Muscle layer of duodenum (tissue), 2 donors: ENCODE results near the gene STIP1.

ENCODE experiments used
- H3K27ac ChIP-seq: one replicate; pipeline ENCODE4 v1.7.0; 2013; ENCODE audit warnings: mild to moderate bottlenecking, low read length
- H3K27me3 ChIP-seq: one replicate; pipeline ENCODE4 v1.7.0; 2013; ENCODE audit warnings: low read depth, mild to moderate bottlenecking, control low read depth, low read length
- H3K36me3 ChIP-seq, 2 donors: one replicate each; pipeline ENCODE4 v1.7.0; 2013; ENCODE audit warnings: low read length in 2 of 2, control low read depth in 1 of 2, mild to moderate bottlenecking in 1 of 2; ENCODE audit not compliant: insufficient read depth in 2 of 2, control insufficient read depth in 1 of 2
- H3K4me1 ChIP-seq, 2 donors: one replicate each; pipeline ENCODE4 v1.7.0; 2013; ENCODE audit warnings: low read length in 2 of 2, mild to moderate bottlenecking in 2 of 2, control low read depth in 1 of 2, moderate library complexity in 1 of 2; ENCODE audit not compliant: insufficient read depth in 2 of 2, control insufficient read depth in 1 of 2
- H3K4me3 ChIP-seq, 2 donors: one replicate each; pipeline ENCODE4 v1.7.0; 2013; ENCODE audit warnings: low read length in 2 of 2, low read depth in 1 of 2, mild to moderate bottlenecking in 1 of 2
- H3K9me3 ChIP-seq, 2 donors: one replicate each; pipeline ENCODE4 v1.7.0; 2013; ENCODE audit warnings: low read length in 2 of 2, control low read depth in 1 of 2, mild to moderate bottlenecking in 1 of 2; ENCODE audit not compliant: control insufficient read depth in 1 of 2
- donor health status: healthy.

The STIP1 gene

GRCh38 chr11:64234647-64235379, 48.8 kb downstream of the STIP1 start:
- Histone ChIP-seq H3K27ac (peak overlapping the region; percentile 25), H3K36me3 (peaks cover 14 to 19% of the 10 kb centered on the region in 2 donors), H3K4me1 (peaks cover 16 to 20% of the 10 kb centered on the region in 2 donors), H3K9me3 (no peaks in the 10 kb centered on the region), H3K4me3 (peak overlapping the region; percentile 50 to 76), H3K27me3 (no peaks in the 10 kb centered on the region)

GRCh38 chr11:64235437-64236161, 49.6 kb downstream of the STIP1 start:
- H3K4me1 ChIP-seq: peaks cover 15 to 24% of the 10 kb centered on the region in 2 donors
- no peaks in the 10 kb centered on the region for H3K27me3 ChIP-seq
- peak overlapping the region; percentile 50 to 76 for H3K4me3 ChIP-seq
- H3K36me3 ChIP-seq: peaks cover 14 to 19% of the 10 kb centered on the region in 2 donors
- no peaks in the 10 kb centered on the region for H3K9me3 ChIP-seq
- H3K27ac ChIP-seq: peak overlapping the region; percentile 25

DNA sequence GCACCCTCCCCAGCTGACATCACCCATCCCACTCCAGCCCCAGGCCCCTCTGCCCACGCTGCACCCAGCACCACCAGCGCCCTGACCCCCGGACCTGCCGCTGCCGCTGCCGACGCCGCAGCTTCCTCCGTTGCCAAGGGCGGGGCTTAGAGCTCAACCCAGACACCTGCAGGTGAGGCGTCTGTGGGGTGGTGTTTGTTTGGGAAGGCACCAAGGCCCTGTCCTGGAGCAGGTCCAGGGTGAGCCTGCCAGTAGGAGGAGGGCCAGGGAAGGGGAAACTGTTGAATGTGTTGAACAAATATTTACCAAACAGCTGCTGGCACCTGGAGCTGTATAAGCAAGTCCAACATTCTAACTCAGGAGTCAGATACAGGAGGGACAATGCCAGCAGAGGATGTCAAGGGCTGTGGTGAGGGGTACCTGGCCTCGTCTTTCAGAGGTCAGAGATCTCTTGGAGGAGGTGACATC, 51.5 kb downstream of the STIP1 start:
- no peaks in the 10 kb centered on the region for H3K27me3 ChIP-seq
- H3K36me3 ChIP-seq: peaks cover 14 to 19% of the 10 kb centered on the region in 2 donors
- H3K4me1 ChIP-seq: peaks cover 18 to 31% of the 10 kb centered on the region in 2 donors
- no peaks in the 10 kb centered on the region for H3K9me3 ChIP-seq
- H3K4me3 ChIP-seq: no peak overlapping the region
- peak overlapping the region; percentile 51 for H3K27ac ChIP-seq

DNA sequence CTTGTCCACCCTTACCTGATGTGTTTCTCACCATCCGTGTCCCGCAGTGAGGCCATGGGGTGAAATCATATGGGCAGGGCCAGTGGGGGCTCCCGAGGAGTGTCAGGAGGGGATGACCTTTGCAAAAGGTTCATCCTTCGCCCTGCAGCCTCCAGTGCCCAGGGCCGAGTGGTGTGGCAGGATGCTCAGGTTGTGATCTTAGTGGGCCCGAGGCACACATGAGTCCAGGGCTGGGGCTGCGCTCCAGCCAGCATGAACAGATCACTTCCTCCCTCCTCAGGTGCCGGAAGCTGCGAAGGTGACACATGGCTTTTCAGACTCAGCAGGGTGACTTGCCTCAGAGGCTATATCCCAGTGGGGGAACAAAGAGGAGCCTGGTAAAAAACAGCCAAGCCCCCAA, 52.1 kb downstream of the STIP1 start:
- Histone ChIP-seq H3K9me3 (no peaks in the 10 kb centered on the region), H3K4me3 (no peak overlapping the region), H3K4me1 (peaks cover 20 to 36% of the 10 kb centered on the region in 2 donors), H3K27ac (peak overlapping the region; percentile 51), H3K27me3 (no peaks in the 10 kb centered on the region), H3K36me3 (peaks cover 14 to 19% of the 10 kb centered on the region in 2 donors)

DNA sequence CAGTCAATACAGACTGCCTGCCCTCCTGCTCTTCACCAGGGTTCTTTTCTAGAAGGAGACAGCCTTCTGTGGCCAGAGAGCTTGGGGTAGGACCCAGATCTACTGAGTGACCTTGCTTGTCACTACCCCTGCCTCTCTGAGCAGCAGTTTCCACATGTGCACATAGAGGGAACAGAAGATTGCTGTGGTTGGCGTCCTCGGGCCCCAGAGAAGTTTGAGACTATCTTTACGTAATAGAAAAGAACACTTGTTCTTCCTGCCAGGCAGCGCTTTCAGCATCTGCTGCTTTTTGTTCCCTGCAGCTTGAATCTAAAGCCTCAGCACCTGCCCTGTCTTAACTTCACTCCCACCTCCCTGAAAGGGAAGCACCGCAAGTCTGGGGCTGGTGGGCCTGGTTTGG, 53.0 kb downstream of the STIP1 start:
- Histone ChIP-seq H3K9me3 (no peaks in the 10 kb centered on the region), H3K27ac (peak overlapping the region; percentile 28), H3K27me3 (no peaks in the 10 kb centered on the region), H3K4me3 (no peak overlapping the region), H3K36me3 (peaks cover 14 to 19% of the 10 kb centered on the region in 2 donors), H3K4me1 (peaks cover 17 to 35% of the 10 kb centered on the region in 2 donors)

GRCh38 chr11:64239662-64240434, 53.9 kb downstream of the STIP1 start:
- Histone ChIP-seq H3K27ac (peak overlapping the region; percentile 99), H3K4me3 (peak overlapping the region; percentile 72 to 93), H3K4me1 (peaks cover 17 to 35% of the 10 kb centered on the region in 2 donors), H3K27me3 (no peaks in the 10 kb centered on the region), H3K9me3 (no peaks in the 10 kb centered on the region), H3K36me3 (peaks cover 14 to 19% of the 10 kb centered on the region in 2 donors)

GRCh38 chr11:64240435-64241240, 54.7 kb downstream of the STIP1 start, which contains the start of gene FKBP2:
Gene FKBP2 (plus strand): TSS chr11:64241095. CDS start chr11:64242388, 1,293 bp downstream.
- no peaks in the 10 kb centered on the region for H3K9me3 ChIP-seq
- peaks cover 13 to 36% of the 10 kb centered on the region in 2 donors for H3K4me1 ChIP-seq
- peaks cover 14 to 19% of the 10 kb centered on the region in 2 donors for H3K36me3 ChIP-seq
- no peaks in the 10 kb centered on the region for H3K27me3 ChIP-seq
- H3K4me3 ChIP-seq: peak within 1 kb of the TSS; percentile 72 to 93
- H3K27ac ChIP-seq: peak within 1 kb of the TSS; percentile 99

DNA sequence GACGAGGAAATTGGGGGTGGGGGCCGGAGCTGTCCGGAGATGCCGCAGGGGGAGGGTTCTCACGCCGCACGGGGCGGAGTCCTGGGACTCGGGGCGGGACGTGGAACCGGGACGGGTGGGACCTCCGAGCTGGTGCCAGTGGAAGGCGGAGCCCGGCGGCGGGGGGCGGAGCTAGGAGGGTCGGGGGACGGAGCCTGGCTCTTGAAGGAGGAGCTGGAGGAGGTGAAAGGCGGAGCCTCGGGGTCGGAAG, 55.2 kb downstream of the STIP1 start:
- peak overlapping the region; percentile 99 for H3K27ac ChIP-seq
- H3K9me3 ChIP-seq: no peaks in the 10 kb centered on the region
- peaks cover 13 to 38% of the 10 kb centered on the region in 2 donors for H3K4me1 ChIP-seq
- peaks cover 14 to 19% of the 10 kb centered on the region in 2 donors for H3K36me3 ChIP-seq
- no peaks in the 10 kb centered on the region for H3K27me3 ChIP-seq
- H3K4me3 ChIP-seq: peak overlapping the region; percentile 37 to 93

- Histone ChIP-seq H3K27me3 (no peaks in the 10 kb centered on the region), H3K27ac (peak overlapping the region; percentile 60), H3K4me3 (peak overlapping the region; percentile 65 to 93), H3K4me1 (peaks cover 13 to 39% of the 10 kb centered on the region in 2 donors), H3K9me3 (no peaks in the 10 kb centered on the region), H3K36me3 (peaks cover 14 to 19% of the 10 kb centered on the region in 2 donors)
These were observed 55.8 kb downstream of the STIP1 start for GRCh38 chr11:64241491-64242374.
